H1 (cell line): ENCODE data around the gene PIMREG. TPM values are rescaled to one million over a fixed set of nuclear protein-coding genes. Genes with fewer than 3 reads are reported as not detected.

ENCODE experiments used
- CTBP2 ChIP-seq: IDR thresholded peaks from 2 replicates; pipeline ENCODE4 v1.7.0; 2011; ENCODE audit warnings: borderline replicate concordance, mild to moderate bottlenecking, moderate library complexity, mixed read lengths, low read length; ENCODE audit not compliant: insufficient read depth, insufficient read length
- EZH2 ChIP-seq: fragments of 200-600 bp; sonication (generic); IDR thresholded peaks from 2 replicates; pipeline ENCODE4 v1.7.1; 2012; ENCODE audit warnings: low read depth, mild to moderate bottlenecking, moderate library complexity, low read length, inconsistent platforms; ENCODE audit not compliant: severe bottlenecking
- HDAC2 ChIP-seq, 2 experiments: fragments of 300-600 bp in 1 of 2; sonication (generic) in 1 of 2; IDR thresholded peaks; 2 replicates each; pipeline ENCODE4 v1.6.1; 2011 to 2012; ENCODE audit warnings: low read depth in 2 of 2, low read length in 2 of 2, mild to moderate bottlenecking in 2 of 2, moderate library complexity in 2 of 2, borderline replicate concordance in 1 of 2, inconsistent platforms in 1 of 2
- polyA plus RNA-seq, 7 experiments: library from polyadenylated mRNA; depleted of rRNA in 3 of 7; stranded (reverse) in 5 of 7; unstranded in 2 of 7; fragments of >200 nt in 5 of 7; fragments of 200-250 nt in 2 of 7; gene quantifications; 1 replicate in 5 of 7; 2 replicates in 1 of 7; 4 replicates in 1 of 7; pipeline versions ENCODE4 v1.2.1 to v1.2.3, GENCODE V29; 2011 to 2013; ENCODE audit warnings: missing spikeins in 2 of 7, mixed read lengths in 2 of 7
- total RNA-seq: library from RNA; stranded (reverse); fragmentation: NEBNext Ultra II Directional; extraction: Animal tissue kit (Norgen Biotek cat#: 25700); gene quantifications from 2 replicates; pipeline ENCODE4 v1.2.1, GENCODE V29; 2021
- TF ChIP-seq, protein P1 (sequence below): fragments of 300-600 bp; sonication (generic); IDR thresholded peaks from 2 replicates; pipeline ENCODE4 v1.7.1; 2012; ENCODE audit warnings: low read length, moderate library complexity, mild to moderate bottlenecking, inconsistent platforms; ENCODE audit not compliant: insufficient replicate concordance

PIMREG gene
- total and polyA plus RNA-seq, 2 of the 8 experiments (the other 6 are each of a cell fraction or from before 2014, with no cell fraction given) = 133 to 148 TPM

GRCh38 chr17:6485646-6486412 is 41.6 kb downstream of the PIMREG start (continued):
- TF ChIP-seq, protein P1, sequence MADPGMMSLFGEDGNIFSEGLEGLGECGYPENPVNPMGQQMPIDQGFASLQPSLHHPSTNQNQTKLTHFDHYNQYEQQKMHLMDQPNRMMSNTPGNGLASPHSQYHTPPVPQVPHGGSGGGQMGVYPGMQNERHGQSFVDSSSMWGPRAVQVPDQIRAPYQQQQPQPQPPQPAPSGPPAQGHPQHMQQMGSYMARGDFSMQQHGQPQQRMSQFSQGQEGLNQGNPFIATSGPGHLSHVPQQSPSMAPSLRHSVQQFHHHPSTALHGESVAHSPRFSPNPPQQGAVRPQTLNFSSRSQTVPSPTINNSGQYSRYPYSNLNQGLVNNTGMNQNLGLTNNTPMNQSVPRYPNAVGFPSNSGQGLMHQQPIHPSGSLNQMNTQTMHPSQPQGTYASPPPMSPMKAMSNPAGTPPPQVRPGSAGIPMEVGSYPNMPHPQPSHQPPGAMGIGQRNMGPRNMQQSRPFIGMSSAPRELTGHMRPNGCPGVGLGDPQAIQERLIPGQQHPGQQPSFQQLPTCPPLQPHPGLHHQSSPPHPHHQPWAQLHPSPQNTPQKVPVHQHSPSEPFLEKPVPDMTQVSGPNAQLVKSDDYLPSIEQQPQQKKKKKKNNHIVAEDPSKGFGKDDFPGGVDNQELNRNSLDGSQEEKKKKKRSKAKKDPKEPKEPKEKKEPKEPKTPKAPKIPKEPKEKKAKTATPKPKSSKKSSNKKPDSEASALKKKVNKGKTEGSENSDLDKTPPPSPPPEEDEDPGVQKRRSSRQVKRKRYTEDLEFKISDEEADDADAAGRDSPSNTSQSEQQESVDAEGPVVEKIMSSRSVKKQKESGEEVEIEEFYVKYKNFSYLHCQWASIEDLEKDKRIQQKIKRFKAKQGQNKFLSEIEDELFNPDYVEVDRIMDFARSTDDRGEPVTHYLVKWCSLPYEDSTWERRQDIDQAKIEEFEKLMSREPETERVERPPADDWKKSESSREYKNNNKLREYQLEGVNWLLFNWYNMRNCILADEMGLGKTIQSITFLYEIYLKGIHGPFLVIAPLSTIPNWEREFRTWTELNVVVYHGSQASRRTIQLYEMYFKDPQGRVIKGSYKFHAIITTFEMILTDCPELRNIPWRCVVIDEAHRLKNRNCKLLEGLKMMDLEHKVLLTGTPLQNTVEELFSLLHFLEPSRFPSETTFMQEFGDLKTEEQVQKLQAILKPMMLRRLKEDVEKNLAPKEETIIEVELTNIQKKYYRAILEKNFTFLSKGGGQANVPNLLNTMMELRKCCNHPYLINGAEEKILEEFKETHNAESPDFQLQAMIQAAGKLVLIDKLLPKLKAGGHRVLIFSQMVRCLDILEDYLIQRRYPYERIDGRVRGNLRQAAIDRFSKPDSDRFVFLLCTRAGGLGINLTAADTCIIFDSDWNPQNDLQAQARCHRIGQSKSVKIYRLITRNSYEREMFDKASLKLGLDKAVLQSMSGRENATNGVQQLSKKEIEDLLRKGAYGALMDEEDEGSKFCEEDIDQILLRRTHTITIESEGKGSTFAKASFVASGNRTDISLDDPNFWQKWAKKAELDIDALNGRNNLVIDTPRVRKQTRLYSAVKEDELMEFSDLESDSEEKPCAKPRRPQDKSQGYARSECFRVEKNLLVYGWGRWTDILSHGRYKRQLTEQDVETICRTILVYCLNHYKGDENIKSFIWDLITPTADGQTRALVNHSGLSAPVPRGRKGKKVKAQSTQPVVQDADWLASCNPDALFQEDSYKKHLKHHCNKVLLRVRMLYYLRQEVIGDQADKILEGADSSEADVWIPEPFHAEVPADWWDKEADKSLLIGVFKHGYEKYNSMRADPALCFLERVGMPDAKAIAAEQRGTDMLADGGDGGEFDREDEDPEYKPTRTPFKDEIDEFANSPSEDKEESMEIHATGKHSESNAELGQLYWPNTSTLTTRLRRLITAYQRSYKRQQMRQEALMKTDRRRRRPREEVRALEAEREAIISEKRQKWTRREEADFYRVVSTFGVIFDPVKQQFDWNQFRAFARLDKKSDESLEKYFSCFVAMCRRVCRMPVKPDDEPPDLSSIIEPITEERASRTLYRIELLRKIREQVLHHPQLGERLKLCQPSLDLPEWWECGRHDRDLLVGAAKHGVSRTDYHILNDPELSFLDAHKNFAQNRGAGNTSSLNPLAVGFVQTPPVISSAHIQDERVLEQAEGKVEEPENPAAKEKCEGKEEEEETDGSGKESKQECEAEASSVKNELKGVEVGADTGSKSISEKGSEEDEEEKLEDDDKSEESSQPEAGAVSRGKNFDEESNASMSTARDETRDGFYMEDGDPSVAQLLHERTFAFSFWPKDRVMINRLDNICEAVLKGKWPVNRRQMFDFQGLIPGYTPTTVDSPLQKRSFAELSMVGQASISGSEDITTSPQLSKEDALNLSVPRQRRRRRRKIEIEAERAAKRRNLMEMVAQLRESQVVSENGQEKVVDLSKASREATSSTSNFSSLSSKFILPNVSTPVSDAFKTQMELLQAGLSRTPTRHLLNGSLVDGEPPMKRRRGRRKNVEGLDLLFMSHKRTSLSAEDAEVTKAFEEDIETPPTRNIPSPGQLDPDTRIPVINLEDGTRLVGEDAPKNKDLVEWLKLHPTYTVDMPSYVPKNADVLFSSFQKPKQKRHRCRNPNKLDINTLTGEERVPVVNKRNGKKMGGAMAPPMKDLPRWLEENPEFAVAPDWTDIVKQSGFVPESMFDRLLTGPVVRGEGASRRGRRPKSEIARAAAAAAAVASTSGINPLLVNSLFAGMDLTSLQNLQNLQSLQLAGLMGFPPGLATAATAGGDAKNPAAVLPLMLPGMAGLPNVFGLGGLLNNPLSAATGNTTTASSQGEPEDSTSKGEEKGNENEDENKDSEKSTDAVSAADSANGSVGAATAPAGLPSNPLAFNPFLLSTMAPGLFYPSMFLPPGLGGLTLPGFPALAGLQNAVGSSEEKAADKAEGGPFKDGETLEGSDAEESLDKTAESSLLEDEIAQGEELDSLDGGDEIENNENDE = no peak
- TF ChIP-seq HDAC2 (IDR thresholded peaks at IDR 0.05; ENCODE audit: borderline replicate concordance in 1 of 2, low read depth in 2 of 2, low read length in 2 of 2) (no peak), CTBP2 (no peak), EZH2 (no peak)
- TF ChIP-seq, all 59 proteins: peak for 0
